ENCODE data around the gene CELA3A.
"Not testable (repeated sequence)": the region's sequence is repeated elsewhere in the genome, so short reads cannot be mapped to it uniquely, and the experiment has no call there.

DNA sequence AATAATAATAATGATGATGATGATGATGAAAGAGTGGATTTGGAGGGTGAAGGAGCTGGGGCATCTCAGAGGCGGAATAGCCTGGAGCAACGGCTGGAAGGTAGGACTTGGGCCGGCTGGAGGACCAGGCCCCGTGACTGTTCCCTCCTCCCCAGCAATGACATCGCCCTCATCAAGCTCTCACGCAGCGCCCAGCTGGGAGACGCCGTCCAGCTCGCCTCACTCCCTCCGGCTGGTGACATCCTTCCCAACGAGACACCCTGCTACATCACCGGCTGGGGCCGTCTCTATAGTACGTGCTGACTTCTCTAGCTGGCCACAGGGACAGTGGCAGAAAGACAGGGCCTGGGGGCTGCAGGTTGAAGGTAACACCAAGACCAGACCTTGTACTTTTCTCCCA is 17.9 kb upstream of the CELA3A start:
- TF ChIP-seq, protein P1, sequence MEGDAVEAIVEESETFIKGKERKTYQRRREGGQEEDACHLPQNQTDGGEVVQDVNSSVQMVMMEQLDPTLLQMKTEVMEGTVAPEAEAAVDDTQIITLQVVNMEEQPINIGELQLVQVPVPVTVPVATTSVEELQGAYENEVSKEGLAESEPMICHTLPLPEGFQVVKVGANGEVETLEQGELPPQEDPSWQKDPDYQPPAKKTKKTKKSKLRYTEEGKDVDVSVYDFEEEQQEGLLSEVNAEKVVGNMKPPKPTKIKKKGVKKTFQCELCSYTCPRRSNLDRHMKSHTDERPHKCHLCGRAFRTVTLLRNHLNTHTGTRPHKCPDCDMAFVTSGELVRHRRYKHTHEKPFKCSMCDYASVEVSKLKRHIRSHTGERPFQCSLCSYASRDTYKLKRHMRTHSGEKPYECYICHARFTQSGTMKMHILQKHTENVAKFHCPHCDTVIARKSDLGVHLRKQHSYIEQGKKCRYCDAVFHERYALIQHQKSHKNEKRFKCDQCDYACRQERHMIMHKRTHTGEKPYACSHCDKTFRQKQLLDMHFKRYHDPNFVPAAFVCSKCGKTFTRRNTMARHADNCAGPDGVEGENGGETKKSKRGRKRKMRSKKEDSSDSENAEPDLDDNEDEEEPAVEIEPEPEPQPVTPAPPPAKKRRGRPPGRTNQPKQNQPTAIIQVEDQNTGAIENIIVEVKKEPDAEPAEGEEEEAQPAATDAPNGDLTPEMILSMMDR (IDR thresholded peaks at IDR 0.05), result not testable (repeated sequence)
- not testable (repeated sequence) for TF ChIP-seq EP300 (IDR thresholded peaks at IDR 0.05; ENCODE audit: low read depth); POLR2AphosphoS5 (IDR thresholded peaks at IDR 0.05)
